Mesenchymal stem cell (in vitro differentiated cells and primary cell): Measurements from ENCODE around the gene ATF7.

Experiments used
- DNase-seq: peaks from one replicate; pipeline ENCODE4 v3.0.0-alpha.2; 2013
- H2AFZ ChIP-seq: one replicate; pipeline ENCODE4 v1.6.1; 2013; ENCODE audit warnings: low read depth, mild to moderate bottlenecking, control low read depth, inconsistent platforms, low read length, moderate library complexity
- H2AK5ac ChIP-seq: 2 replicates; pipeline ENCODE4 v1.6.1; 2013; ENCODE audit warnings: low read length, moderate library complexity, mild to moderate bottlenecking, inconsistent platforms; ENCODE audit not compliant: severe bottlenecking
- H2BK120ac ChIP-seq: one replicate; pipeline ENCODE4 v1.6.1; 2013; ENCODE audit warnings: low read depth, mild to moderate bottlenecking, inconsistent platforms, low read length, moderate library complexity
- H2BK12ac ChIP-seq, 2 experiments: one replicate each; pipeline ENCODE4 v1.6.1; 2013; ENCODE audit warnings: inconsistent platforms in 2 of 2, low read length in 2 of 2, mild to moderate bottlenecking in 2 of 2, moderate library complexity in 2 of 2, control low read depth in 1 of 2
- H2BK15ac ChIP-seq: one replicate; pipeline ENCODE4 v1.6.1; 2013; ENCODE audit warnings: mild to moderate bottlenecking, low read depth, inconsistent platforms; ENCODE audit not compliant: poor library complexity, severe bottlenecking
- H2BK5ac ChIP-seq: 2 replicates; pipeline ENCODE4 v1.6.1; 2013; ENCODE audit warnings: low read depth, mild to moderate bottlenecking, low read length, control low read depth, inconsistent platforms; ENCODE audit not compliant: poor library complexity, severe bottlenecking
- H3K14ac ChIP-seq, 2 experiments: one replicate each; pipeline ENCODE4 v1.6.1; 2013; ENCODE audit warnings: inconsistent platforms in 2 of 2, low read length in 2 of 2, control low read depth in 1 of 2, mild to moderate bottlenecking in 1 of 2, moderate library complexity in 1 of 2
- H3K18ac ChIP-seq, 2 experiments: one replicate each; pipeline ENCODE4 v1.6.1; 2013; ENCODE audit warnings: inconsistent platforms in 2 of 2, low read length in 2 of 2, control low read depth in 1 of 2, low read depth in 1 of 2, mild to moderate bottlenecking in 1 of 2
- H3K23ac ChIP-seq, 2 experiments: one replicate each; pipeline ENCODE4 v1.6.1; 2013; ENCODE audit warnings: inconsistent platforms in 2 of 2, low read length in 2 of 2, mild to moderate bottlenecking in 2 of 2, moderate library complexity in 2 of 2, control low read depth in 1 of 2
- H3K27ac ChIP-seq: 2 replicates; pipeline ENCODE4 v1.5.1; 2013; ENCODE audit warnings: mild to moderate bottlenecking, moderate library complexity, low read length, control low read depth, inconsistent platforms; ENCODE audit not compliant: poor library complexity, severe bottlenecking
- H3K27me3 ChIP-seq, 2 experiments: 2 replicates each; pipeline versions ENCODE4 v1.6.1 to v1.7.0; 2013; ENCODE audit warnings: low read length in 2 of 2, mild to moderate bottlenecking in 2 of 2, moderate library complexity in 2 of 2, control low read depth in 1 of 2, inconsistent platforms in 1 of 2; ENCODE audit not compliant: control insufficient read depth in 1 of 2, insufficient read depth in 1 of 2
- H3K36me3 ChIP-seq, 2 experiments: 2 replicates each; pipeline versions ENCODE4 v1.6.1 to v1.7.0; 2013; ENCODE audit warnings: low read length in 2 of 2, control low read depth in 1 of 2, inconsistent platforms in 1 of 2, low read depth in 1 of 2, mild to moderate bottlenecking in 1 of 2; ENCODE audit not compliant: insufficient read depth in 2 of 2, control insufficient read depth in 1 of 2
- H3K4ac ChIP-seq, 2 experiments: one replicate each; pipeline ENCODE4 v1.6.1; 2013; ENCODE audit warnings: inconsistent platforms in 2 of 2, low read length in 2 of 2, mild to moderate bottlenecking in 2 of 2, moderate library complexity in 2 of 2, control low read depth in 1 of 2, low read depth in 1 of 2
- H3K4me1 ChIP-seq: 2 replicates; pipeline ENCODE4 v1.6.1; 2013; ENCODE audit warnings: low read depth, low read length, control low read depth; ENCODE audit not compliant: control insufficient read depth, insufficient read depth
- H3K4me2 ChIP-seq: 2 replicates; pipeline ENCODE4 v1.6.1; 2013; ENCODE audit warnings: low read length, mild to moderate bottlenecking, inconsistent platforms; ENCODE audit not compliant: poor library complexity, severe bottlenecking
- H3K4me3 ChIP-seq, 2 experiments: 2 replicates each; pipeline versions ENCODE4 v1.5.1 to v1.7.0; 2013; ENCODE audit warnings: low read length in 2 of 2, mild to moderate bottlenecking in 2 of 2, control low read depth in 1 of 2, low read depth in 1 of 2; ENCODE audit not compliant: insufficient read depth in 1 of 2
- H3K79me1 ChIP-seq: replicated peaks from 2 replicates; pipeline ENCODE4 v1.6.1; 2013; ENCODE audit warnings: mild to moderate bottlenecking, control low read depth, low read length, inconsistent platforms; ENCODE audit not compliant: poor library complexity, severe bottlenecking
- H3K9ac ChIP-seq: 2 replicates; pipeline ENCODE4 v1.7.0; 2013; ENCODE audit warnings: mild to moderate bottlenecking, low read length, moderate library complexity
- H3K9me3 ChIP-seq: 2 replicates; pipeline ENCODE4 v1.7.0; 2013; ENCODE audit warnings: mild to moderate bottlenecking, low read length; ENCODE audit not compliant: control insufficient read depth
- H4K8ac ChIP-seq: one replicate; pipeline ENCODE4 v1.6.1; 2013; ENCODE audit warnings: inconsistent platforms, mild to moderate bottlenecking, low read length, moderate library complexity
- H4K91ac ChIP-seq: one replicate; pipeline ENCODE4 v1.6.1; 2013; ENCODE audit warnings: mild to moderate bottlenecking, low read length, inconsistent platforms
- WGBS: methylation state at CpG from one replicate; pipeline ENCODE4 v1.1.7; 2013; ENCODE audit warnings: mixed read lengths; 5-methylcytosine and 5-hydroxymethylcytosine counted together

The ATF7 gene

DNA sequence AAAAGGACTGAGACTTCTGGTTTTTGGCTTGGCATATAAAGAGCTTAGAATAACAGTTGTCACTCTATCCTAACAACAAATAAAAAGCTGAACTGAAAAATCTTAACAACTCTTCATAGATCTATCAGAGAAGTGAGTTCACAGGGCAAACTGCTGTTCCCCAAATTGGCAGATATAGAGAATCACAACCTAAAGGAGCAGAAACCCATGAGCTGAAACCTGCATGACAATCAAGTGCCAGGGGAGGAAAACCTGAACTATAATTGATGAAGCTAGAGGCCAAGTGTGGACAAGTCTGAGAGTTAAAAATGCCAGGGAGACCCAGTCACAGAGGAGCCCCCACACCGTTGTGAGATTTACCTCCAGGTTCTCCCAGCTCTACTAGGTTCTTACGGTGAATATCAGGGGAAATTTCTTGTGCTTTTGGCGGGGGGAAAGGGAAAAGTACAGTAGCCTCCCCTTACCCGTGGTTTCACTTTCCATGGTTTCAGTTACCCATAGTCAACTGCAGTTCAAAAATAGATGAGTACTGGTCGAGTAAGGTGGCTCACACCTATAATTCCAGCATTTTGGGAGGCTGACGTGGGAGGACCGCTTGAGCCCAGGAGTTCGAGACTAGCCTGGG is 53.9 kb downstream of the ATF7 start:
- Histone ChIP-seq H2BK15ac (no peak overlapping the region), H3K4me3 (no peak overlapping the region), H3K4me2 (no peak overlapping the region), H3K14ac (no peak overlapping the region), H2BK5ac (no peak overlapping the region), H4K8ac (no peak overlapping the region), H3K4me1 (peaks cover 3% of the 10 kb centered on the region), H4K91ac (no peak overlapping the region), H3K9ac (no peak overlapping the region), H3K23ac (no peak overlapping the region), H3K4ac (no peak overlapping the region), H3K18ac (no peak overlapping the region), H2AFZ (no peak overlapping the region), H3K79me1 (peaks cover 24% of the 10 kb centered on the region), H2BK120ac (no peak overlapping the region), H3K36me3 (peaks cover 4 to 21% of the 10 kb centered on the region in 2 experiments), H2BK12ac (no peak overlapping the region), H3K27ac (no peak overlapping the region), H3K9me3 (no peaks in the 10 kb centered on the region), H2AK5ac (no peak overlapping the region), H3K27me3 (no peaks in the 10 kb centered on the region)
- DNase-seq: no peak
- 95% methylated on average over 8 of the region's 8 CpGs for WGBS

- H3K4me1 ChIP-seq: peaks cover 3% of the 10 kb centered on the region
- DNase-seq: no peak
- no peak overlapping the region for H3K4me2 ChIP-seq
- WGBS: 67% methylated on average over 1 of the region's 2 CpGs
- H3K36me3 ChIP-seq: peaks cover 0 to 16% of the 10 kb centered on the region in 2 experiments
- H3K27ac ChIP-seq: no peak overlapping the region
- no peak overlapping the region for H2AFZ ChIP-seq
- H3K18ac ChIP-seq: no peak overlapping the region
- no peaks in the 10 kb centered on the region for H3K9me3 ChIP-seq
- H3K4me3 ChIP-seq: no peak overlapping the region
- no peak overlapping the region for H3K14ac ChIP-seq
- H2BK12ac ChIP-seq: no peak overlapping the region
- H3K27me3 ChIP-seq: no peaks in the 10 kb centered on the region
- H2BK15ac ChIP-seq: no peak overlapping the region
- no peak overlapping the region for H2BK120ac ChIP-seq
- no peak overlapping the region for H2AK5ac ChIP-seq
- no peak overlapping the region for H3K4ac ChIP-seq
- no peak overlapping the region for H4K8ac ChIP-seq
- no peak overlapping the region for H3K9ac ChIP-seq
- H4K91ac ChIP-seq: no peak overlapping the region
- no peak overlapping the region for H3K23ac ChIP-seq
- H3K79me1 ChIP-seq: peaks cover 23% of the 10 kb centered on the region
- H2BK5ac ChIP-seq: no peak overlapping the region
Observed at GRCh38 chr12:53571295-53571694, 54.9 kb downstream of the ATF7 start.

DNA sequence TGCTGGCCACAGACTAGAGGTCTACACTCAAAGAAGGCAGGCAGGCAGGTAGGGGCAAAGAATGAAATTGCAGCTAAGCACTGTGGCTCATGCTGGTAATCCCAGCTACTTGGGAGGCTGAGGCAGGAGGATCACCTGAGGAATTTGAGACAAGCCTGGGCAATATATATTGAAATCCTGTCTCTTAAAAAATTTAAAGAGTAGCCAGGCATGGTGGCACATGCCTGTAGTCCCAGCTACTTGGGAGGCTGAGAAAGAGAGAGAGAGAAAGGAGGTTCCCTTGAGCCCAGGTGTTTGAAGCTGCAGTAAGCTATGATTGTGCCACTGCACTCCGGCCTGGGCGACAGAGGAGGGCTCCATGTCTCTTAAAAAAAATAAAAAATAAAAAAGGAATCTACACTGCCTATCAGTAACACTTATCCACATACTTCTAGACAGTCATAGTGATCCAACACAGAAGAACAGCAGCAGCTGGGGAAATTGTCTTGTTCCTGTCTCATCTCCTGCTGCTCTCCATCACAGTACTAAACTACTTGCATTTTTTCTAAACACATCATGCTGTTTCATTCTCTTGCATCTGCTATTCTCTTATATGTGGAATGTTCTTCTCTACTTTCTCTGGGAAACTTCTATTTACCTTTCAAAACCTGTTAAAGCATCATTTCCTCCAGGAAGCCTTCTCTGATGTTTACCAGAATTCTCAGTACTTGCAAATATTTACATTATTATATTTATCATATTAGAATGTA is 57.2 kb downstream of the ATF7 start:
- Histone ChIP-seq H3K27me3 (no peaks in the 10 kb centered on the region), H3K4me1 (peaks cover 3% of the 10 kb centered on the region), H2BK120ac (no peak overlapping the region), H2BK15ac (no peak overlapping the region), H4K91ac (no peak overlapping the region), H4K8ac (no peak overlapping the region), H3K23ac (no peak overlapping the region), H3K4me2 (no peak overlapping the region), H2BK5ac (no peak overlapping the region), H2AK5ac (no peak overlapping the region), H3K9me3 (no peaks in the 10 kb centered on the region), H3K27ac (peak overlapping the region; percentile 26), H3K36me3 (peaks cover 0 to 16% of the 10 kb centered on the region in 2 experiments), H3K4ac (no peak overlapping the region), H3K79me1 (peaks cover 25% of the 10 kb centered on the region), H2AFZ (no peak overlapping the region), H2BK12ac (peak overlapping the region in 1 of 2 experiments; percentile 63), H3K9ac (no peak overlapping the region), H3K14ac (no peak overlapping the region), H3K4me3 (no peak overlapping the region), H3K18ac (no peak overlapping the region)
- DNase-seq: peak; percentile 80
- 54% methylated on average over 2 of the region's 2 CpGs for WGBS

GRCh38 chr12:53567961-53568808 is 58.0 kb downstream of the ATF7 start:
- no peak overlapping the region for H3K9ac ChIP-seq
- H2BK12ac ChIP-seq: peak overlapping the region; percentile 52 to 63
- peaks cover 0 to 16% of the 10 kb centered on the region in 2 experiments for H3K36me3 ChIP-seq
- H2AK5ac ChIP-seq: no peak overlapping the region
- H3K23ac ChIP-seq: no peak overlapping the region
- H3K4me3 ChIP-seq: no peak overlapping the region
- H4K8ac ChIP-seq: no peak overlapping the region
- H2BK120ac ChIP-seq: no peak overlapping the region
- H3K27ac ChIP-seq: no peak overlapping the region
- H3K4me1 ChIP-seq: peaks cover 3% of the 10 kb centered on the region
- no peak overlapping the region for H2AFZ ChIP-seq
- no peak overlapping the region for H3K14ac ChIP-seq
- H3K18ac ChIP-seq: no peak overlapping the region
- H3K79me1 ChIP-seq: peaks cover 30% of the 10 kb centered on the region
- no peak overlapping the region for H3K4ac ChIP-seq
- H3K9me3 ChIP-seq: no peaks in the 10 kb centered on the region
- no peak overlapping the region for H2BK15ac ChIP-seq
- no peaks in the 10 kb centered on the region for H3K27me3 ChIP-seq
- H3K4me2 ChIP-seq: no peak overlapping the region
- DNase-seq: peak; percentile 20
- H2BK5ac ChIP-seq: no peak overlapping the region
- WGBS: 95% methylated on average over 5 of the region's 6 CpGs
- no peak overlapping the region for H4K91ac ChIP-seq
